ENCODE data around the gene PDSS2.

- TF ChIP-seq CTCF (conservative IDR thresholded peaks at IDR 0.05; ENCODE audit: low read length) (no peak), EZH2phosphoT487 (IDR thresholded peaks at IDR 0.05; ENCODE audit: borderline replicate concordance) (no peak)
Measured at GRCh38 chr6:107354451-107354850, 104.9 kb downstream of the PDSS2 start.
